ENCODE results near the gene RAX.

GRCh38 chr18:59222341-59222740 is 50.9 kb downstream of the RAX start:
- TF ChIP-seq CTCF (IDR thresholded peaks at IDR 0.05 in 8 of 11, conservative IDR thresholded peaks at IDR 0.05 in 3 of 11) (no peak), POLR2AphosphoS5 (IDR thresholded peaks at IDR 0.05) (no peak)
